ENCODE results near the gene RNF26. TPM values are rescaled to one million over a fixed set of nuclear protein-coding genes. Genes with fewer than 3 reads are reported as not detected.

Gene RNF26
- total RNA-seq, 1 donor from 2014 or later: 5.0 TPM

- no peak for DNase-seq
These were observed 2.6 kb downstream of the RNF26 start for GRCh38 chr11:119336744-119337469.

GRCh38 chr11:119337581-119338317 lies 3.4 kb downstream of the RNF26 start:
- DNase-seq: no peak

GRCh38 chr11:119338318-119338890 lies 4.1 kb downstream of the RNF26 start:
- DNase-seq: peak; percentile 50

GRCh38 chr11:119338965-119339588 lies 4.8 kb downstream of the RNF26 start:
- no peak for DNase-seq

DNA sequence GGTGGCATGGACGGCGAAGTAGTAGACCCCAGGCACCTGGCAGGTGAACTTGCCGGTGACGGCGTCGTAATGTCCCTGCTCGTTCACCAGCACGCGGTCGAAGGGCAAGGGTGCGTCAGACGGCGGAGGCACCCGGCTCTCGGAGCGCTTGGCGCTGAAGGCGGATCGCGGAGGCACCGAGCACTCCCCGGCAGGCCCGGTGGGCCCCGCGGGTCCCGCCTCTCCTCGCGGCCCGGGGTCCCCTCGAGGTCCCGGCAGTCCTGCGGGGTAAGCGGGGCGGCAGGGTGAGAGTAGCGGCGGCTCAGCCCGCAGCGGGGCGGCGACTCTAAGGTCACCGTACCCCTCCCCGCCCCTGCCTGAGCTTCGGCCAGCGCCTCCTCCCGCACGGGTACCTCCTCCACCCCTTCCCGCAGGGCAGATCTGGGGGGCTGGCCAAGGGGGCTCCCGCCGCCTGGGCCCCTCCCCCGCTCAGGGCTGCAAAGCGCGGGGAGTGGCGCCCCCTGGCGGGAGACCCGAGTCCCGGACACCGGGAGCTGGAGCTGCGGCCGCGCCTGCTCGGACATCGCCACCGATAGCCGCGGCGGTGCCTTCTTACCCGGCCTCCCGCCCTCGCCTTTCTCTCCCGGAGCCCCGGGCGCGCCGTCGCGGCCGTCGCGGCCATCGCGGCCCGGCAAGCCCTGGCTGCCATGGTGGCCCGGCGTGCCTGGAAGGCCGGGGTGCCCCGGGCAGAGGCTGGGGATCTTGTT lies 5.4 kb downstream of the RNF26 start:
- DNase-seq: peak; percentile 17

DNA sequence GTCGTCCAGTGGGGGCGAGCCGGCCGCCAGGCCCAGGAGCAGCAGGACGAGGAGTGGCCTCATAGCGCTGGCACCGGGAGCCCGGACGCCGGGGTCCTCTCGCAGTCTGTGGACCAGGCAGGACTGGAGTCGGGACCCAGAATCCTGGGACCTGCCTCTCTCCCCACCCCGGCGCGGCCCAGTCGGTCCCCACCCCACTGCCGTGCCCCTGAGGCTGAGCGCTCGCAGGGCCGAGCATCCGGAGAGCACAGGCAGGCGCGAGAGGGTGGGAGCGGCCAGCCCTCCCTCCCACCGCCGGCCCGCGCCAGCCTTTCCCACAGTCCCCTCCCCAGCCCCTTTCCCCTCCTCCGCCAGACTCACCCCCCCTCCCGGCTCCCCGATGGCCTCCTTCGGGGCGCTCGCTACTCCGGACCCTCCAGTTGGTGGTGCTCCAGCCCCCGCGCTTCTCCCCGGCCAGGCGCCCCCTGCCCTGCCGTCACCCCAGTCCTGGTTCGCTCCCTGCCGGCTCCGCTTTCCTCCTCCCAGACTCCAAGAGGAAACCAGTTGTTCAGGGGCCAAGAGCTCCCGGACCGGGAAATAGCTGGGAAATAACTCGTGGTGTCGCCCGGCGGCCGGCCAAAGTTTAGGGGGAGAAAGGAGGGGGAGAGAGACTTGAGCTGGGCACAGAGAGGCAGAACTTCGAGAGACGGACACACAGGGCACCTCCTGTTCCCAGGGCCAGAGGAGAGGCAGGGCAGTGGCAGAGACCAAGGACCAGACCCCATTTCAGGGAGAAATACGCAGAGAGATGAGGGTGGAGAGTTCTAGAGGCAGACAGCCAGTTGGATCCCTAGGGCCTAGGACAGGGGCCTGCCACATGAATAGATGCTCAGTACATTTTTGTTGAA lies 6.3 kb downstream of the RNF26 start, which contains the start of gene C1QTNF5:
Gene C1QTNF5 (minus strand): TSS at position 549 of the 887 bp plus-strand sequence. CDS start 486 bp downstream, at position 63.
- DNase-seq: peak; percentile 68

DNA sequence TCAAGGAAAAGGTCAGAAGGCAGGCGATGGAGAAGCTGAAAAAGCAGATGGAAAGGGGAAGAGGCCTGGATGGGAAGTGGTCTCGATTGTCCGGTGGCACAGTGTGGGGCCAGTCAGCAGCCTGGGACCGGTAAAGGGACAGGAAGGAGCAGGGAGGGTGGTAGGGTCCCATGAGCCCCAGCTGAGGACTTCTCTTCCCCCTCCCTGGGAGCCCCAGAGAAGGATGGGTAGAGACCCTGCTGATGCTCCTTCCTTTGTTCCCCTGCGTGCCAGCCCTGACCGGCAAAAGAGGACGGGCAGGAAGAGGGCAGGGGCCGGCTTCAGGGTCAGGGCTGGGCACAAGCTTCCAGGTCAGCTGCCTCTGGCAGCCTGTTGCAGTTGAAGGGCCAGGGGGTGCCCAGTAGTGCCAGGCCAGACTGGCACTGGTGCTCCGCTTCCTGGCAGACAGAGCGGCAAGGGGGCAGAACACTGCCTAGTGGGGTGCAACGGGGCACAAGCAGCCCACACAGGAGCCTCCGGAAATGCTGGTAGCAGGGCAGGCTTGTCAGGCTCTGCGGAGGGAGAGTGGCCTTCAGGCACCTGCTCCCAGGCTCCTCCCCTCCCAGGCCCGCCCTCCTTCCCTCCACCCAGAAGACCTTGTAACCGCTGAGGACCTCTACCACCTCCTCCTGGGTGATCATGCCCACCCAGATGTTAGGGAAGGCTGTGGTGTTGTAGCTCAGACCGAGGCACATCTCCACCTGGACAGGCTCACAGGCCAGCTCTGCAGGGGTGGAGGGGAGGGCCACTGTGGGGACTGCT lies 7.1 kb downstream of the RNF26 start:
- no peak for DNase-seq

GRCh38 chr11:119342023-119342300 lies 7.6 kb downstream of the RNF26 start:
- DNase-seq: no peak

DNA sequence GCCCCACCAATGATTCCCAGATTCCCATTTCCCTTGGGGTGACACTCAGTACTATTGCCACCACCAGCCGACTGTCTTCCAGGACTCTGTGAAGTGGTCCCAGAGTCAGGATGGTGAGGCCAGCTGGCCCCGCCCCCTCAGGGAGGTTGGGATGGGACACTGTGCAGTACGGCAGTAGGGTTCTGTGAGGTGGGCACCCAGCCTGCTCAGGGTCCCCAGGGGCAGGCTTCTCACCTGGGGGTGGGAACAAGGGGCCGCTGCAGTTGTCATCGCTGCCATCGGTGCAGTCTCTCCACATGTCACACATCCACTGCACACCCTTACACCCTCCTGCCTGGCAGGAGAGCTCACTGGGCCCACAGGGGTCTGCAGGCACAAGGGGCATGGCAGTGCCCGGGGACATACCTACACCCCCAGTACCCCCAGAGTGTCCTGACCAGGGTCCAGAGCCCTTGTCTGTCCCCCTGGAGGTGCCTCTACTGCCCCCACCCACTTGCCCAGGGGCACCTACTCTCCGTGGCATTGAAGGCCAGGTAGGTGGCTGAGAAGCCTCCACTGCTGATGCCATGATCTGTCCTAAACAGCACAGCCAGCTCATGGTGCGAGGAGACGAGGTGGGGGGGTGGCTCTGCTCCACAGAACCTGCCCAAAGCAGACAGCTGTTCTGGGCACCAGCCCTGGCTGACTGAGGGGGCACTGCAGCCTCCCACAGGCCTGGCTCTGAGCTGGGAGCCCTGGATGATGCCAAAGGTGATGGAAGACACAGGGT lies 8.2 kb downstream of the RNF26 start:
- no peak for DNase-seq

GRCh38 chr11:119343726-119344125 lies 9.4 kb downstream of the RNF26 start:
- no peak for DNase-seq

GRCh38 chr11:119344291-119345010 lies 10.1 kb downstream of the RNF26 start:
- DNase-seq: peak; percentile 9

DNA sequence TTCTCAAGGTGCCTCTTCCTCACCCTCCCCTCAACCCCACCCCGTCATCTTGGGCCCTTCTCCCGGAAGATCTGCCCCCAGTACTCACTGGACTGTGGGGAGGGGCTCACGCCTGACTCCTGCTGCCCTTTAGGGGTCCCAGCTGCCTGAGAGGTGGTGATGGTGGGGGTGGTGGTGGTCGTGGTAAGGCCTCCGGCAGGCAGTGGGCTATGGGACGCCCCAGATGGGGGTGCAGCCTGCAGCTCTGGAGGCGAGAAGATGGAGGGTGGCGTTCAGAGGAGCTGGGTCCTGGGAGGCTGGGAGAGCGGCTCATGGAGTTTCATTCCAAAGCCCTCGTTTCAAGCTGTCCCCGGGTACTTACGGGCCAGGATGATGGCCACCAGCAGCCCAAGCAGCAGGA lies 11.4 kb downstream of the RNF26 start:
- DNase-seq: no peak

DNA sequence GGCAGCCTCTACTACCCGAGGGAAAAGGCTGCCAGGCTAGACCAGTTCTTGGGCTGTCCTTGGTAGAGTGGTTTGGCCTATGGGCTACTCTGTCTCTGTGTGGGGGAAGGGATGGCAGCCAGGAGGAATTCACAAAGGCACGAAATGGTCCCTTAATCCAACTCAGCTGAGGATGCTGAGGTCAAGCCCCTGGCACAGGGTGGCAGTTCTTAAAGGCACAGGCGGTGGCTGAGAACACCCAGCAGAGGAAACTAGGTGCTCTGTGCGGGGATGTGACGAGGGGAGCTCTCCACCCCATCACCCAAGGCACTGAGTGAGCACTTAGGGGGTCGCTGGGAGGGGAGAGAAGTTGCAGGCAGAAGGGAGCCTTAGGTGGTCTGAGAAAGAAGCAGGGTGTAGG lies 12.3 kb downstream of the RNF26 start, which contains the start of gene MFRP:
Gene MFRP (minus strand): TSS at position 101 of the 400 bp plus-strand sequence. CDS start 192 bp downstream, outside the sequence.
- DNase-seq: no peak

- DNase-seq: peak; percentile 75
These were observed 12.9 kb downstream of the RNF26 start for GRCh38 chr11:119347242-119347641.

- peak; percentile 79 for DNase-seq
These were observed 13.7 kb downstream of the RNF26 start for GRCh38 chr11:119347940-119348605.

DNA sequence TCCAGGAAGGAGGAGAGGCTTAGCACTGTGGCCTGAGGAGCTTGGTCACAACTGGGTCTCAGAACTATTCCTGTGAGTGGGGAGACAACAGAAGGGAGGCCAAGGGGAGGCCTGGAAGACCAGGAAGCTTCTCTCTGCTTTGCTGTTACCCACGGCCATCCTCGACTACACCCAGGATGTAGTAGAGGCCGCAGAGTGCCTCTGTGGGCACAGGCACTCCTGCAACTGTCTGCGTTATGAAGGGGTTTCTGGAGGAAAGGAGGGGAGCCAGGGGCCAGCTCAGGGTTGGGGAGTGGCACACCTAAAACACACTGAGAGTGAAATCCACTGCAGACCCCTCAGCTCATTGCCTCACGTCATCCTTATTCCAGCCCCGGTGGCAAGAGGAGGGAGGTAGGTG lies 16.0 kb downstream of the RNF26 start:
- no peak for DNase-seq

- no peak for DNase-seq
These were observed 16.9 kb downstream of the RNF26 start for GRCh38 chr11:119351232-119351631.

DNA sequence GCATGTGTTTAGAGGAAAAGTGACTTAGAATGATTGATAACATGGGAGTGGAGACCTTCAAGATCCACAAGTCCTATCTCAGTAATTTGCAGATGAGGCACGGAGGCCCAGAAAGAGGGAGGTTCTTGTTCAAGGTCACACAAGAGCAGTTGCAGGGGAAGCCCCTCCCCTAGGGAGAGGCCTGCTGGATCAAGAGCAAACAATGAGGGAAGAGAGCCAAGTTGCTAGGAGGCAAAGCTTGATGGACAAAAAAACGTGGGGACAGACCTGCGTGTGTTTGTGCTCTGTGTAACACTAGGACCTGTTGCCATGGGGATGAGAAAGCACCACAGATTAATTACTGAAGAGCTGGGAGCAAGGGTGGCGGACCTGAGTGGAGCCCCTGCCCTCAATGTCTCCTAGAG lies 18.5 kb downstream of the RNF26 start:
- peak; percentile 48 for DNase-seq

Data from skin of body (tissue), 2 donors.